Retinal pigment epithelial cell (primary cell): ENCODE results near the gene GMPR2.

Experiments used
- DNase-seq: peaks from one replicate; pipeline ENCODE4 v3.0.0-alpha.2; 2010; ENCODE audit warnings: low read depth
- H3K4me3 ChIP-seq: 2 replicates; pipeline ENCODE4 v1.5.1; 2011; ENCODE audit warnings: mild to moderate bottlenecking, low read length, control low read depth, moderate library complexity
- TF ChIP-seq, protein P1 (sequence below): conservative IDR thresholded peaks from 2 replicates; pipeline ENCODE4 v1.5.1; 2011; ENCODE audit warnings: low read depth, low read length, control low read depth, inconsistent platforms

Gene GMPR2

GRCh38 chr14:24235804-24236688 lies 3.3 kb downstream of the GMPR2 start:
- no peak for DNase-seq
- H3K4me3 ChIP-seq = no peak overlapping the region
- TF ChIP-seq, protein P1, sequence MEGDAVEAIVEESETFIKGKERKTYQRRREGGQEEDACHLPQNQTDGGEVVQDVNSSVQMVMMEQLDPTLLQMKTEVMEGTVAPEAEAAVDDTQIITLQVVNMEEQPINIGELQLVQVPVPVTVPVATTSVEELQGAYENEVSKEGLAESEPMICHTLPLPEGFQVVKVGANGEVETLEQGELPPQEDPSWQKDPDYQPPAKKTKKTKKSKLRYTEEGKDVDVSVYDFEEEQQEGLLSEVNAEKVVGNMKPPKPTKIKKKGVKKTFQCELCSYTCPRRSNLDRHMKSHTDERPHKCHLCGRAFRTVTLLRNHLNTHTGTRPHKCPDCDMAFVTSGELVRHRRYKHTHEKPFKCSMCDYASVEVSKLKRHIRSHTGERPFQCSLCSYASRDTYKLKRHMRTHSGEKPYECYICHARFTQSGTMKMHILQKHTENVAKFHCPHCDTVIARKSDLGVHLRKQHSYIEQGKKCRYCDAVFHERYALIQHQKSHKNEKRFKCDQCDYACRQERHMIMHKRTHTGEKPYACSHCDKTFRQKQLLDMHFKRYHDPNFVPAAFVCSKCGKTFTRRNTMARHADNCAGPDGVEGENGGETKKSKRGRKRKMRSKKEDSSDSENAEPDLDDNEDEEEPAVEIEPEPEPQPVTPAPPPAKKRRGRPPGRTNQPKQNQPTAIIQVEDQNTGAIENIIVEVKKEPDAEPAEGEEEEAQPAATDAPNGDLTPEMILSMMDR = no peak

DNA sequence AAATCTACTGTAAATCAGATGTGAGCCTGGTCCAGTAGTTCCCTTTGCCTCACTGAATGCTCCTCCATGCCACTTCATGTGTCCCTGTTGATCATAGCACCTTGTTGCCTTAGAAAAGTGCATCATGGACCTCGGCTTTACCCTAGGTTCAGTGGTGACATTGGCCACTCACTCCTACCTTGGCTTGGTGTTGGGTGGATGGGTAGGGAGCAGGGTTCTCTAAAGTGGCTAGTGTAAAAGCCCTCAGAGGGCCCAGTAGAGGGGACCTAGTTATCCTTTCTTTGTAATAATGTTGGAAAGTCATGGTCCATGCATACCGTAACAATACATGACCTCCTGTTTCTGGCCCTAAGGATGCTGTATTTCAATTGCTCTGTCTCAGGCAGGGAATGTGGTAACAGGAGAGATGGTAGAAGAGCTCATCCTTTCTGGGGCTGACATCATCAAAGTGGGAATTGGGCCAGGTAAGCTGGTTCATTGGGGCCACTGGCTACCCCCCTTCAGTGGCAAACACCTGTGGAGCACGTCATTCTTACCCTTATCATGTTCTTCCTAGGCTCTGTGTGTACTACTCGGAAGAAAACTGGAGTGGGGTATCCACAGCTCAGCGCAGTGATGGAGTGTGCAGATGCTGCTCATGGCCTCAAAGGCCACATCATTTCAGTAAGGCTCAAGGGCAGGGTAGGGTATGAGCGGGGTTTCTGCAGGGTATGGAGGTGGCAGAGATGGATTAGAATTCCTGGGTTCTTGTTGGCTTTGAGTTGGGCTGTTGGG lies 4.1 kb downstream of the GMPR2 start:
- no peak overlapping the region for H3K4me3 ChIP-seq
- DNase-seq = no peak
- TF ChIP-seq, protein P1 = no peak

GRCh38 chr14:24237463-24237955 lies 4.8 kb downstream of the GMPR2 start:
- H3K4me3 ChIP-seq = no peak overlapping the region
- no peak for DNase-seq
- TF ChIP-seq, protein P1 = no peak

GRCh38 chr14:24238123-24238522 lies 5.4 kb downstream of the GMPR2 start:
- no peak for DNase-seq
- no peak overlapping the region for H3K4me3 ChIP-seq
- TF ChIP-seq, protein P1 = no peak

DNA sequence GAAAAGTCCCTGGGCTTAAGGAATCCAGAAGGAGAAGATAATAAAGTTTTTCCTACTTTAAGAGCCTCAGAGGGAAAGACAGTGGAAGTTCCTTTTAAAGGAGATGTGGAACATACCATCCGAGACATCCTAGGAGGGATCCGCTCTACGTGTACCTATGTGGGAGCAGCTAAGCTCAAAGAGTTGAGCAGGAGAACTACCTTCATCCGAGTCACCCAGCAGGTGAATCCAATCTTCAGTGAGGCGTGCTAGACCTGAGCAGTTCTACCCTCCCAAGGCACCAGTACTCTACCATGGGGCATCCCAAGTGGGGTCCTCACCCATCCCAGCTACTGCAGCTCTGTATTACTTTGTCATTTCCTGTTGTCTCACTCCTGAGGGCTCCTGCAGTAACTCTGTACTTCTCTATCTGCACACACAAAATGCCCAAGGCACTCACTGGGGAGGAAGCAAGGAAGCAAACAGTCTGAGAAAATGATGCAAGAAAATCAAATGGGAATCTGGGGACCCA lies 5.9 kb downstream of the GMPR2 start:
- no peak for DNase-seq
- TF ChIP-seq, protein P1 = no peak
- H3K4me3 ChIP-seq = no peak overlapping the region

DNA sequence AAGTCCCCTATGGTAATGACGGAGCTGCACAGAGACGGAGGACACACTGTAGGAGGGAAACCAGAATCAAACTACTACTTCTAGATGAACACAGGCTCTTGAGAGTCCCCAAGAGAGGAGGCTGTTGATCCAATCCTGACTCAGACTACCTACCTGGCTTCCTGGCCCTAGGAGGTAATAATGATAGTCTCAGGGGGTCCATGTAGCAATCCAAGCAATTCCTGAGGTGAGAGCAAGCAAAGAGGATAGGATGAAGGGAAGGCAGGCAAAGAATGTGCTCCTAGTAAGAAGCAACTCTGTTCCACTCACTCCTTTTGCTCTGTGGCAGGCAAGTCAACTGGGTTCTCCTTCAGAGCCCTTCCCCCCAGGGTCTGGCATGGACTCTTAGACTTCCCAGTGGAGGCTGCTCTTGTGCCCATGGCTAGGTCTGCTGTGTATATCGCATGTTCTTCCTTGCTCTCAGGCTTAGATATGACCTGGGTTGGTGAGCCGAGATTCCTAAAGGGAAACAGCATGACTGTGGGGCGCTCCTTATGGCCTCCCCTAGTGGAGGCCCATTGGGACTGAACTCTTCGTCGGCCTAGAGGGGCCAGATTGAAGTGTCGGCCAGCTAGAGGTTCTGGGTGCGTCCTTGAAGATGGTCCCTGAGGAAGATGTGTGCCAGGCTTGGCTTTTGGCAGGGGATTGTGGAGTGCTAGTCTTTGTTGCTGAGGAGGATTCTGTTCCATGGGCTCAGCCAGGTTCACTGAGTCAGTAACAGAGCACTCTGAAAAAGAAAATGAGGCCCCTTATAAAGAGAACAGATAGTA lies 7.6 kb downstream of the GMPR2 start:
- DNase-seq = no peak
- H3K4me3 ChIP-seq = no peak overlapping the region
- TF ChIP-seq, protein P1 = no peak
